Ishikawa (cell line): ENCODE results near the gene CAPG.

ENCODE experiments used
- CEBPB ChIP-seq: IDR thresholded peaks from 2 replicates; pipeline ENCODE4 v1.6.1; 2012
- CREB1 ChIP-seq: IDR thresholded peaks from 2 replicates; pipeline ENCODE4 v1.6.1; 2012; ENCODE audit warnings: low read depth
- EGR1 ChIP-seq: IDR thresholded peaks from 2 replicates; pipeline ENCODE4 v1.6.1; 2012
- EP300 ChIP-seq: IDR thresholded peaks from 2 replicates; pipeline ENCODE4 v1.6.1; 2012; ENCODE audit warnings: borderline replicate concordance
- FOXM1 ChIP-seq: IDR thresholded peaks from 2 replicates; pipeline ENCODE4 v1.6.1; 2012; ENCODE audit warnings: low read depth, borderline replicate concordance
- NFIC ChIP-seq: IDR thresholded peaks from 2 replicates; pipeline ENCODE4 v1.6.1; 2012
- RAD21 ChIP-seq: IDR thresholded peaks from 2 replicates; pipeline ENCODE4 v1.6.1; 2012; ENCODE audit warnings: low read depth
- TAF1 ChIP-seq: IDR thresholded peaks from 2 replicates; pipeline ENCODE4 v1.6.1; 2012; ENCODE audit warnings: low read depth, mild to moderate bottlenecking
- TCF12 ChIP-seq: IDR thresholded peaks from 2 replicates; pipeline ENCODE4 v1.6.1; 2012; ENCODE audit warnings: low read depth
- TEAD4 ChIP-seq: IDR thresholded peaks from 2 replicates; pipeline ENCODE4 v1.6.1; 2012
- YY1 ChIP-seq: IDR thresholded peaks from 2 replicates; pipeline ENCODE4 v1.6.1; 2012; ENCODE audit warnings: low read depth
- ZBTB7A ChIP-seq: IDR thresholded peaks from 2 replicates; pipeline ENCODE4 v1.6.1; 2012; ENCODE audit warnings: low read depth
- TF ChIP-seq, protein P1 (sequence below): IDR thresholded peaks from 2 replicates; pipeline ENCODE4 v1.6.1; 2012
- TF ChIP-seq, protein P2 (sequence below): IDR thresholded peaks from 2 replicates; pipeline ENCODE4 v1.6.1; 2012; ENCODE audit warnings: low read depth, mild to moderate bottlenecking
- TF ChIP-seq, protein P3 (sequence below): IDR thresholded peaks from 2 replicates; pipeline ENCODE4 v1.6.1; 2012

The CAPG gene

DNA sequence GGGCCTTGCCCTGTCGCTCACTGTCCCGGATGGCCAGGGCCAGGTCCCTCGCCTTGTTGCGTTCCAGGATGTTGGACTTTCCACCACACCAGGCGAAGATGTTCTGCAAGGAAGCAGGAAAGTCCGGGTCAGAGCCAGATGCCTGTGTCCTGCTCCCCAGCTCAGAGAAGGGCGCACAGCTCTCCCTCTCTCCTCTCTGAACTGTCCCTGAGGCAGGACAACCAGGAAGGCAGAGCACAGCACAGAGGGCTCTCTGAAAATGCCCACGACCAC lies 11.0 kb downstream of the CAPG start:
- TF ChIP-seq EP300 (no peak), EGR1 (no peak), YY1 (no peak), CEBPB (no peak), RAD21 (no peak), TAF1 (no peak), NFIC (no peak), TEAD4 (no peak)
- TF ChIP-seq, protein P1, sequence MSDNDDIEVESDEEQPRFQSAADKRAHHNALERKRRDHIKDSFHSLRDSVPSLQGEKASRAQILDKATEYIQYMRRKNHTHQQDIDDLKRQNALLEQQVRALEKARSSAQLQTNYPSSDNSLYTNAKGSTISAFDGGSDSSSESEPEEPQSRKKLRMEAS = no peak
- TF ChIP-seq, protein P2, sequence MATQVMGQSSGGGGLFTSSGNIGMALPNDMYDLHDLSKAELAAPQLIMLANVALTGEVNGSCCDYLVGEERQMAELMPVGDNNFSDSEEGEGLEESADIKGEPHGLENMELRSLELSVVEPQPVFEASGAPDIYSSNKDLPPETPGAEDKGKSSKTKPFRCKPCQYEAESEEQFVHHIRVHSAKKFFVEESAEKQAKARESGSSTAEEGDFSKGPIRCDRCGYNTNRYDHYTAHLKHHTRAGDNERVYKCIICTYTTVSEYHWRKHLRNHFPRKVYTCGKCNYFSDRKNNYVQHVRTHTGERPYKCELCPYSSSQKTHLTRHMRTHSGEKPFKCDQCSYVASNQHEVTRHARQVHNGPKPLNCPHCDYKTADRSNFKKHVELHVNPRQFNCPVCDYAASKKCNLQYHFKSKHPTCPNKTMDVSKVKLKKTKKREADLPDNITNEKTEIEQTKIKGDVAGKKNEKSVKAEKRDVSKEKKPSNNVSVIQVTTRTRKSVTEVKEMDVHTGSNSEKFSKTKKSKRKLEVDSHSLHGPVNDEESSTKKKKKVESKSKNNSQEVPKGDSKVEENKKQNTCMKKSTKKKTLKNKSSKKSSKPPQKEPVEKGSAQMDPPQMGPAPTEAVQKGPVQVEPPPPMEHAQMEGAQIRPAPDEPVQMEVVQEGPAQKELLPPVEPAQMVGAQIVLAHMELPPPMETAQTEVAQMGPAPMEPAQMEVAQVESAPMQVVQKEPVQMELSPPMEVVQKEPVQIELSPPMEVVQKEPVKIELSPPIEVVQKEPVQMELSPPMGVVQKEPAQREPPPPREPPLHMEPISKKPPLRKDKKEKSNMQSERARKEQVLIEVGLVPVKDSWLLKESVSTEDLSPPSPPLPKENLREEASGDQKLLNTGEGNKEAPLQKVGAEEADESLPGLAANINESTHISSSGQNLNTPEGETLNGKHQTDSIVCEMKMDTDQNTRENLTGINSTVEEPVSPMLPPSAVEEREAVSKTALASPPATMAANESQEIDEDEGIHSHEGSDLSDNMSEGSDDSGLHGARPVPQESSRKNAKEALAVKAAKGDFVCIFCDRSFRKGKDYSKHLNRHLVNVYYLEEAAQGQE = no peak

DNA sequence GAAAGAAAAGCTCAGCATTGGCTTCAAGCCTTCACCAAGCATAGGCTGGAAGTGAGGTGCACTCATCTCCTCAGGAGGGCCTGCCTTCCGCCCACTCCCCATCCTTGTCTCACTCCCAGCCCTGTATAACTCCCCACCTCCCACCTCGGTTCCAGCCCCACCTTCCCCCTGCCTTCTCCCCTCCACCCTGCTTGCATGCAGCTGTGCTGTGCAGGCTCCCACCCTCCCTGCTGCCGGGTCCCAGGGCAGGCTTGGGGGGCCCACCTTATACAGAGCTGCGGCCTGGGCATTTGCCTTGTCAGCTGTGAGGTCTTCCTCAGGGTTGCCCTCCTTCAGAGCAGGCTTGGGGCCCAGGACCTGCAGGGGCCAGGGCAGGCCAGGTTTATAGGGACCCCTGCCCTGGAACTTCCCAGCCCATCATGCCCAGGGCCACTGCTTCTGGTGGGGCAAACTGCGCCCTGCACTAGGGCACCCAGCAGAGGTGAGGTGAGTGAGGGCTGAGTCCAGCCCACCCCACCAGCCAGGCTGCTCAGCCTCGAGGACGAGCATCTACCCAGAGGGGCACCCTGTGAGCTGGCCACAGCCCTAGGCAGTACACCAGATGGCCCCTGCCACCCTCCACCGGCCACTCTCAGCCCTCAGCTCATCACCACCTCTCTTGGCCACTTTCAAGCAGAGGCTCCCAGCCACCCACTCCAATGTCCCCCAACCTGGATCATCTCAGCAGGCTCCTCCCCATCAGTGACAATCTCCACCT lies 11.6 kb downstream of the CAPG start:
- TF ChIP-seq CEBPB = no peak
- no peak for TF ChIP-seq FOXM1
- TF ChIP-seq, protein P1 = no peak
- TF ChIP-seq, protein P2 = no peak
- no peak for TF ChIP-seq TCF12
- TF ChIP-seq TEAD4 = no peak
- TF ChIP-seq RAD21 = no peak
- no peak for TF ChIP-seq EGR1
- TF ChIP-seq NFIC = no peak
- TF ChIP-seq TAF1 = no peak
- TF ChIP-seq CREB1 = no peak
- TF ChIP-seq, protein P3, sequence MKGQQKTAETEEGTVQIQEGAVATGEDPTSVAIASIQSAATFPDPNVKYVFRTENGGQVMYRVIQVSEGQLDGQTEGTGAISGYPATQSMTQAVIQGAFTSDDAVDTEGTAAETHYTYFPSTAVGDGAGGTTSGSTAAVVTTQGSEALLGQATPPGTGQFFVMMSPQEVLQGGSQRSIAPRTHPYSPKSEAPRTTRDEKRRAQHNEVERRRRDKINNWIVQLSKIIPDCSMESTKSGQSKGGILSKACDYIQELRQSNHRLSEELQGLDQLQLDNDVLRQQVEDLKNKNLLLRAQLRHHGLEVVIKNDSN = no peak
- no peak for TF ChIP-seq EP300
- no peak for TF ChIP-seq YY1
- TF ChIP-seq ZBTB7A = no peak

DNA sequence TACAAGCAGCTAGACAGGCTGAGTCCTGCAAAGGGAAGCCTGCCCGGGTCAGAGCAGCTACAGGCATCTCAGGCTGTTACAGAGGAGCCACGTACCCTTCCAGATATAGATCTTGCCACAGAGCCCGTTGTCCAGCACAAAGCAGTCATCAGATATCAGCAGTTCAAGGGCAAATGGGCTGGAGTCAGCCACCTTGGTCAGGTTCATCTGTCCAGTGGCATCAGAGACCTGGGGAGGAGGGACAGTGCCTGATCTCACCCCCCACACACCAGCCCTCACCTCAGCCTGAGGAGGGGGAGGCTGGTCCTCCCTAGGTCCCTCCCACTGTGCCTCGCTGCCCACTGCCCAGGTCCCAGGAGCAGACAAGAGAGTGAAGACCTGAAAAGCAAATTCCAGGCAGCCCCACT lies 12.2 kb downstream of the CAPG start:
- TF ChIP-seq CEBPB (no peak), EP300 (no peak), FOXM1 (no peak), ZBTB7A (no peak), NFIC (no peak), TEAD4 (no peak)
- TF ChIP-seq, protein P2 = no peak
- TF ChIP-seq, protein P1 = no peak

DNA sequence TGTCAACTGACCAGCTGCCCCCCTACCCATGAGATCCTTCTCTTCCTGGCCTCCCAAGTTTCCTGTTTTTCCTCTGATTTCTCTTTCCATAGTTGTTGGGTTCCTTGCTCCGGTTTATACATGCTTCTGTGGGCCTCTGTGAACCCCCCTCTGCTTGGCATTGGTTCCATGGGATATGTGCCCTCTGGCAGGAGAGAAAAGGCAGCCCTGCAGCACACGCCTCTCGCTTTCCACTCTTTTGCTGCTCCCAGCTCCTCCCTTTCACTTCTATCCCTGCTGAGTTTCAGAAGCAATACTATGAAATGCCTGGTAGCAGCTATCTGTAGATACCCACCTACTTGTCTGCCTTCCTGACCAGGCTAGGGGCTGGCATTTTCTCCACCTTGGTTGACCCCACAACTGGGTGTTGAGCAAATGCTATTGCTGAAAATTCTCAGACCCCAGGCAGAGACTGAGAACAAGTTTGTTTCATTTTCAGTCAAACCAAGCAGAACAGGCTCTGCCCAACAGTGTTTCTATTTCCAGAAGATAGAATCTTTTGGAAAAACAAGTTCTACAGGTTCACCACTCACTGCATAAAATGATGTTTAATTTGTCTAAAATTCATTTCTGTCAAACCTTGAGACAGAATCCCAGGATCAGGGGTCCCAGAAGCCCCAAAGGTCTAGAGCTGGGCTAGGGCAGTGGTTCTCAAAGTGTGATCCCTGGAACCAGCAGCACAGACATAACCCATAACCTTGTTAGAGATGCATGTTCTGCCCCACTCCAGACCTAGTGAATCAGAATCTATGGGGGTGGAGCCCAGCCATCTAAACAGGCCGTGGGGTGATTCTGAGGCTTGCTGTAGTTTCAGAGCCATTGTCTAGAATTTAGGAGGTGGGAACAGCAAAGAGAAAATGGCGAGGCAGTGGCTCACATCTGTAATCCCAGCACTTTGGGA lies 13.4 kb downstream of the CAPG start:
- TF ChIP-seq, protein P3 = no peak
- TF ChIP-seq TEAD4 = 0 out of 2 replicates have a peak, but pooled peaks have one; percentile 1
- peak; percentile 31; the same call in 1 of the 2 replicates for TF ChIP-seq TCF12
